ENCODE measurements around the gene HNRNPF.

HNRNPF gene

GRCh38 chr10:43360086-43360485 lies 48.9 kb downstream of the HNRNPF start:
- TF ChIP-seq CTCF (IDR thresholded peaks at IDR 0.05; ENCODE audit: extremely low read depth, insufficient read depth, missing control alignments) = no peak
- in situ Hi-C loops (cut with MboI; ENCODE audit: low pct_unique_long_range_greater_than_20kb, low sequenced_read_pairs, unreplicated experiment) = no loop called here
- DNase-seq (ENCODE audit: low spot score) = no peak

- no peak for TF ChIP-seq CTCF (IDR thresholded peaks at IDR 0.05; ENCODE audit: extremely low read depth, insufficient read depth, missing control alignments)
- no peak for DNase-seq (ENCODE audit: low spot score)
- in situ Hi-C loops (cut with MboI; ENCODE audit: low pct_unique_long_range_greater_than_20kb, low sequenced_read_pairs, unreplicated experiment) = no loop called here
These were observed 53.1 kb downstream of the HNRNPF start for GRCh38 chr10:43355749-43356371.

- TF ChIP-seq CTCF (IDR thresholded peaks at IDR 0.05; ENCODE audit: extremely low read depth, insufficient read depth, missing control alignments) = no peak
These were observed 54.1 kb downstream of the HNRNPF start for GRCh38 chr10:43354879-43355380.

GRCh38 chr10:43354330-43354635 lies 54.7 kb downstream of the HNRNPF start:
- no peak for DNase-seq (ENCODE audit: low spot score)
- no peak for TF ChIP-seq CTCF (IDR thresholded peaks at IDR 0.05; ENCODE audit: extremely low read depth, insufficient read depth, missing control alignments)
- in situ Hi-C loops (cut with MboI; ENCODE audit: low pct_unique_long_range_greater_than_20kb, low sequenced_read_pairs, unreplicated experiment) = no loop called here

More at GRCh38 chr10:43354879-43355380, 54.1 kb downstream of the HNRNPF start:
- in situ Hi-C loops (cut with MboI; ENCODE audit: low pct_unique_long_range_greater_than_20kb, low sequenced_read_pairs, unreplicated experiment) = no loop called here
- no peak for DNase-seq (ENCODE audit: low spot score)

GRCh38 chr10:43353495-43354329 lies 55.3 kb downstream of the HNRNPF start:
- in situ Hi-C loops (cut with MboI; ENCODE audit: low pct_unique_long_range_greater_than_20kb, low sequenced_read_pairs, unreplicated experiment) = no loop called here
- no peak for DNase-seq (ENCODE audit: low spot score)
- no peak for TF ChIP-seq CTCF (IDR thresholded peaks at IDR 0.05; ENCODE audit: extremely low read depth, insufficient read depth, missing control alignments)

- TF ChIP-seq CTCF (IDR thresholded peaks at IDR 0.05; ENCODE audit: extremely low read depth, insufficient read depth, missing control alignments) = no peak
- in situ Hi-C loops (cut with MboI; ENCODE audit: low pct_unique_long_range_greater_than_20kb, low sequenced_read_pairs, unreplicated experiment) = no loop called here
- no peak for DNase-seq (ENCODE audit: low spot score)
These were observed 56.0 kb downstream of the HNRNPF start for GRCh38 chr10:43352951-43353350.

Measured in GM13977 (cell line).